Sigmoid colon (tissue), 4 donors: ENCODE measurements around the gene NES.

Source experiments
- POLR2A ChIP-seq, 2 donors: fragments of 450-650 bp; IDR thresholded peaks; one replicate each; pipeline ENCODE4 v1.6.1; 2016; ENCODE audit warnings: antibody characterized with exemption in 2 of 2, mild to moderate bottlenecking in 2 of 2, moderate library complexity in 2 of 2
- POLR2AphosphoS5 ChIP-seq, 4 donors: sonication (generic); formaldehyde crosslinking; IDR thresholded peaks; one replicate each; pipeline ENCODE4 v1.6.1; 2017; ENCODE audit warnings: antibody characterized with exemption in 4 of 4

GRCh38 chr1:156704930-156705320 lies 27.7 kb upstream of the NES start:
- peak in 1 of 4 donors; percentile 59 for TF ChIP-seq POLR2AphosphoS5 (IDR thresholded peaks at IDR 0.05)
- TF ChIP-seq POLR2A (IDR thresholded peaks at IDR 0.05), result no peak
